Upper lobe of left lung (tissue), 4 donors: ENCODE data around the gene ATP6V1B1.

ENCODE experiments used
- CTCF ChIP-seq, 6 experiments: fragments of 450-650 bp in 4 of 6; fragments of 200-600 bp in 2 of 6; sonication (generic) in 2 of 6; IDR thresholded peaks; one replicate each; pipeline ENCODE4 v1.5.1; 2016 to 2019; ENCODE audit warnings: antibody characterized with exemption in 6 of 6
- POLR2A ChIP-seq, 4 donors: fragments of 450-650 bp; IDR thresholded peaks; one replicate each; pipeline ENCODE4 v1.5.1; 2016 to 2017; ENCODE audit warnings: antibody characterized with exemption in 4 of 4, mild to moderate bottlenecking in 2 of 4

- TF ChIP-seq CTCF (IDR thresholded peaks at IDR 0.05) (no peak), POLR2A (IDR thresholded peaks at IDR 0.05) (no peak)
Measured at GRCh38 chr2:70922235-70923234, 13.2 kb upstream of the ATP6V1B1 start.
